Choroid plexus epithelial cell (primary cell): ENCODE measurements around the gene SLC16A8.

Source experiments
- DNase-seq: peaks from one replicate; pipeline ENCODE4 v3.0.0-alpha.2; 2010; ENCODE audit warnings: low read depth
- H3K4me3 ChIP-seq: 2 replicates; pipeline ENCODE4 v1.5.1; 2011; ENCODE audit warnings: low read depth, mild to moderate bottlenecking, control low read depth, low read length, moderate library complexity
- TF ChIP-seq, protein P1 (sequence below): conservative IDR thresholded peaks from 2 replicates; pipeline ENCODE4 v1.5.1; 2011; ENCODE audit warnings: low read depth, mild to moderate bottlenecking, control low read depth, inconsistent platforms, low read length, moderate library complexity

The SLC16A8 gene

DNA sequence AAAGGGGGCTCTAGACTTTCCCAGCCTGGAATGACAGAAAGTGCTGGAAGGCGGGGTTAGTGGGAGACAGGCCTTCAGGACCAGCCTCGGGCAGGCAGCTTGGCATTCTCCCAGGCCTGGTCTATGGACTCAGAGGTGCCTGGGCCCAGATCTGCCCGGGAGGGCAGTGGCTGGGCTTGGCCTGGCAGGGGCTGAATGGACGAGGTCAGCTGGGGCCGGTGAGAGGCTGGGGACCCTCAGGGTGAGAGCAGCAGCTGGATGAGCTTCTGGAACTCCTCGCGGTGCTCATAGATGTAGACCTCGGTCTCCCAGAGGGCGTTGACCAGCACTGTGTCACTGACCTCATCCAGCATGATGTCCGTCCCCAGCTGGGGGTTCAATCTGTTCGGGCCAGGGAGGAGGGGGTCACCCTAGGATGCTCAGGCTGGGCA, 28.0 kb upstream of the SLC16A8 start:
- TF ChIP-seq, protein P1, sequence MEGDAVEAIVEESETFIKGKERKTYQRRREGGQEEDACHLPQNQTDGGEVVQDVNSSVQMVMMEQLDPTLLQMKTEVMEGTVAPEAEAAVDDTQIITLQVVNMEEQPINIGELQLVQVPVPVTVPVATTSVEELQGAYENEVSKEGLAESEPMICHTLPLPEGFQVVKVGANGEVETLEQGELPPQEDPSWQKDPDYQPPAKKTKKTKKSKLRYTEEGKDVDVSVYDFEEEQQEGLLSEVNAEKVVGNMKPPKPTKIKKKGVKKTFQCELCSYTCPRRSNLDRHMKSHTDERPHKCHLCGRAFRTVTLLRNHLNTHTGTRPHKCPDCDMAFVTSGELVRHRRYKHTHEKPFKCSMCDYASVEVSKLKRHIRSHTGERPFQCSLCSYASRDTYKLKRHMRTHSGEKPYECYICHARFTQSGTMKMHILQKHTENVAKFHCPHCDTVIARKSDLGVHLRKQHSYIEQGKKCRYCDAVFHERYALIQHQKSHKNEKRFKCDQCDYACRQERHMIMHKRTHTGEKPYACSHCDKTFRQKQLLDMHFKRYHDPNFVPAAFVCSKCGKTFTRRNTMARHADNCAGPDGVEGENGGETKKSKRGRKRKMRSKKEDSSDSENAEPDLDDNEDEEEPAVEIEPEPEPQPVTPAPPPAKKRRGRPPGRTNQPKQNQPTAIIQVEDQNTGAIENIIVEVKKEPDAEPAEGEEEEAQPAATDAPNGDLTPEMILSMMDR, result no peak
- DNase-seq, result no peak
- no peak overlapping the region for H3K4me3 ChIP-seq

DNA sequence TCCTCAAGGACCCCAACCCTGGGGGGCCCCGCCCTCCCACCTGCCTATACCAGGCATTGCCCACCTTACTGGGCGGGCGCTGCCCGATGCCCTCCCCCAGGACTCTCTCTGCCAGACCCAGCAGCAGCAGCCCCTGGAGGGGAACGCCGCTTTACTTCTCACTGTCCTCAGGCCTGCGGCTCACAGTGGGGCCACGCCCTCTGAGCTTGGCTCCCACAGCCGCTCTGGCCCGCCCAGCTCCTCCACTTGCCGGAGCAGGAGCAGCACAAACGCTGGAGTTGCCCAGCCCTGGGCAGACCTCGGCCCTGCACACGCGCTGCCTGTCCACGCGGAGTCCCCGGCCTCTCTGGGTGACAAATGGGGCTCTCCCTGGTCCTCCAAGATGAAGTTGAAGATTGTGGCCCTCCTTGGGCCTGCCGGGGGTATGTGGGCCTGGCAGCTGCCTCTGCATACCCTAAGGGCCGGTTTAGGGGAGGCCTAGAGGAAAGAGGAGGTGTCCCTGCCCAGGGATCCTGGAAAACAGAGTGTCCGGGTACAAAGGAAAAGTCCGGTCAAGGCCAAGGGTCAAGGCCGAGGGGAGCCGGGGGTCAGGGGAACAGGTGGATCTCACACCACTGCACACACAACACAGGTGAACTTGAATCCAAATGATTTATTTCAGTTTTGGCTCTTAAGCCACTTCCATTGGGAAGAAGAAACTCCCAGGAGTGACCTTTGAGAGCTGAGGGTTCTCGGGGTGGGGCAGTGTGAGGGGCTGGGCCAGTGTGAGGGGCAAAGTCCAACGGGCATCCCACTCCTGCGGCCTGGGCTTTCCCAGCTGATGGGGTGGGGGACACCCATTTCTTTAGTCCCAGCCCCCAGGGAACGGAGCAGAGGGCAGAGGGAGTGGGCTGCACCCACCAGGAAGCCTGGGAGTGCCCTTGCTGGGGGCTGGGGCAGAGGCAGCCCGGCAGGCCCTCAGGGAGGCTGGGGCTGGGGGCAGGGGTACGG, 27.2 kb upstream of the SLC16A8 start:
- H3K4me3 ChIP-seq, result no peak overlapping the region
- DNase-seq, result no peak
- TF ChIP-seq, protein P1, result no peak

DNA sequence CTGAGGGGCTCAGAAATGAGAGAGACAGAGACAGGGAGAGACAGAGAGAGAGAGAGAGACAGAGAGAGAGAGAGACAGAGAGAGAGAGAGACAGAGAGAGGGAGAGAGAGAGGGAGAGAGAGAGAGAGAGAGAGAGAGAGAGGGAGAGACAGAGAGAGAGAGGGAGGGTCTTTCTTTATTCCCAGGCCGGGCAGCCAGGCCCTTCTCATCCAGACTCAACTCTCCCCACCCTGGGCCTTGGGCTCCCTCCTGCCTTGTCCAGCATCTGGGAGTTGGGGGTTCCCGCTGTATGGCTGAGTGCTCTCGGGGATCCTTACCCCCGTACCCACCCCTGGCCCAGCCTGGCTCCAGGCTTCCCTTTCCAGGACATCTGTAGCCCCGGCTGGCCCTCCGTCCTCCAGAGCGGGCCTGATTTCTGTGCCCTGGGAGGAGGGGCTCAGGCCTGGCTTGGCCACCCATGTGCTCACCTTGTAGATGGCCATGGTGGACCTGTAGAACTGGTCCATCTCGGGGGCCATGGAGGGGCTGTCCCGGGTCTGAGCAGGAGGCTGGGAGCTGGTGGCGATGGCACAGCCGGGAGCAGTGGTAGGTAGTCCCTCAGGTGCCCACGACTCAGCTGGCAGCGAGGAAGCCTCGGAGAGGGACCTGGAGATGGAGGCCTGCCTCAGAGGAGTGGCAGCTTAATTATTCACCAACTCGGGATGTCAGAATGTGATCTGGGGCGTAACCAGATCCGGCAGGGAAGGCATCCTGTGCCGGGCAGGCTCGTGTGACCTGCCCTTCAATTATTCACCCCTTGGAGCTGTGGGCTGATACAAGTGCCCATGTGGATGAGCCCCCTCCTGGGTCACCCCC, 26.3 kb upstream of the SLC16A8 start, which contains the start of gene BAIAP2L2:
Gene BAIAP2L2 (minus strand): TSS at position 677 of the 855 bp plus-strand sequence. CDS start 159 bp downstream, at position 518.
- TF ChIP-seq, protein P1, result no peak
- H3K4me3 ChIP-seq, result no peak within 1 kb of the TSS
- no peak for DNase-seq

DNA sequence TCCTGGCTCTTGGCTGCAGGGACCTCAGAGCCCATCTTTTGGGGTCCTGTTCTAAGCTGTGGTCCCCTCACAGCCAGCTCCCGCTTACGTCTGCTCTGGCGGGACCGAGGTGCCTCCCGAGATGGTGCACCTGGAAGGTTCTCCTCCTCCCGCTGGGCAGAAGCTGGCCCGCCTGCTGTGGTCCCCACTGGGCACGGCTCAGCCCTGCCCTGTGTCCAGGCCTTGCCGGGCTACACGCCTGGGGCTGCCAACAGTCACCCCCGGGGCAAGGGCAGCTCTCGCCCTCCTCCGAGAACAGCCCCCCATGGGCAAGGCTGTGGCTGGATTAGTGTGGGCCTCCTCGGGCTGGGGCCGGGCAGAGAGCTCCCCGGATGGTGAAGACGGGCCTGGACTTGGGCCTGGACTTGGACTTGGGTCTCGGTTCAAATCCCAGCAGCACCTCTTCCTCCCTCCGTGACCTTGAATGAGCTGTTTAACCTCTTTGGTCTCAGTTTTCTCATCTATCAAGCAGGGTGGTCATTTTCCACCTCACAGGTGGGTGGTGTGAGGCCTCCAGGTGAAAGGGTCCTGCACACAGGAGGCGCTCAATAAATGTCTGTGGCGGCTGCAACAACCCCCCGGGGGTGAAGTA, 25.5 kb upstream of the SLC16A8 start:
- DNase-seq, result no peak
- H3K4me3 ChIP-seq, result no peak overlapping the region
- TF ChIP-seq, protein P1, result no peak

DNA sequence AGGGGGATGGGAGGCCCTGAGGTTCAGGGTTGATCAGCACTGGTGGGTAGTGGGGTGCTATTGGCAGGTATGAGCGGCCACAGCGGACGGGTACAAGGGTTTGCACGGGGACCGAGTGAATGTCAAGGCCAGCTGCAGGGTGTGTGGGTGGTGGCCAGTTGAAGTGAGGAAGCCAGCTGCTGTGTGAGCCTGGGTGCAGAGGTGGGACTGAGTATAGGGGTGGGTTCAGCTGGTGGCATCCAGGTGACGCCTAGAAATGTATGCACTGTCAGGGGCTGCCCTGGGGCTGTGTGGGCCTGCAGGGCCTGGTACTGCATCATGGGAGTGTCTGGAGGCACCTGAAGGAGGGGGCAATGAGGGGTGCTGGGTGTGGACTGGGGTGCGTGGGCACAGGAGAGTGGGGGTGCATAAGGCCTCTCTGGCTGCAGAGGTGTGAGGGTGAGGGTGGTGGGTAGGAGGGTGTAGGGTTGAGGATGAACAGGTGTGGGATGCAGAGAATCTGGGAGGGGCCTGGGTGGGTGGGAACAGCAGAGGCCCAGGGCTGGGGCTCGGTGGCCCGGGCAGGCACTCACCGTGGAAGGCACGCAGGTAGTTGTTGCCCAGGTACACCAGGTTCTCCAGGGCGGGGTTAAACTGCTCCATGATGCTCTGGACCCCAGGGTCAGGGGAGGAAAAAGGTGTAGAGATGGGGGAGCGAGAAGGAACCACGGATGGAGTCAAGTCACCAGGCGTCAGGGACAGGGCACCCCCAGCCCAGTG, 24.8 kb upstream of the SLC16A8 start:
- TF ChIP-seq, protein P1, result no peak
- no peak for DNase-seq
- H3K4me3 ChIP-seq, result no peak overlapping the region
